ENCODE results near the gene RPS10.
"Not testable (repeated sequence)": the region's sequence is repeated elsewhere in the genome, so short reads cannot be mapped to it uniquely, and the experiment has no call there.

The RPS10 gene

DNA sequence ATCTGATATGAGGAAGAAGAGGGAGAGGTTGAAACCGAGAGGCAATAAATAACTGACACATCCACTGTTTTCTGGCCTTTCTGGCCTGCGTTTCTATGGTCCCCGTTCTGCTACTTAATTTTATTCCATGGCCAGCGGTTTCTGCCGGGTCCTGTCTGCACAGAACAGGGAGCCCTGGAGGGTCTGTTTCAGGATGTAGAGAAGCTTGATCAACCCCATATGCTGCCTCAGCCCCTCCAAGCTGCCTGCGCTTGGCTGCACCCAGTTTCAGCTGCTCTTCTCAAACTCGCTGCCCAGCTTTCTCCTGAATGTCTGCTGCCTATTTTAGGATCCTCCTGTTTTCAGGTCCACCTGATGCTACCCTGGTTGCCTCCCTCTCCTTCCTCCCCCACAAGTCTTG, 21.5 kb upstream of the RPS10 start:
- DNase-seq = no peak

DNA sequence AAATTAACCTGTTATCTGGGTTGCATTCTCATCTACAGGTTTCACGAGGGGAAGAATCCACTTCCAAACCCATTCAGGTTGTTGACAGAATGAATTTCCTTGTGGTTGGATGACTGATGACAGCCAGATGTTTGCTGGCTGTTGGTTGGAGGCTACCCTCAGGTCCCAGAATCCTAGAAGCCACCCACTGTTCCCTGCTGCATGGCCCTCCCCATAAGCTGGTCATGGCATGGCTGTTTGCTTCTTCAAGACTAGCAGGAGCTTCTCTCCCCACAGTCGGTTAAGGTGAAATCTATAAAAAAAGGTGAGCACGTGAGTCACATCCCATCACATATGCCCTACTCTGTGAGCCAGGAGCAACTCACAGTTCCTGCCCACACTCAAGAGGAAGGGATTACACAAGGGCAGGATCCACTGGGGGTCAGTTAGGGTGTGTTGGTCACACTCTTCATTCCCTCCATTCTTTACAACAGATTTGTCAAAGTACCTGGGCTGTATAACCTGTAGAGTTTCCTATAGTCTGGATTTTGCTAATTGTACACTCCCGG, 19.5 kb upstream of the RPS10 start:
- DNase-seq = no peak

- DNase-seq = no peak
Measured at GRCh38 chr6:34441526-34441925, 15.7 kb upstream of the RPS10 start.

DNA sequence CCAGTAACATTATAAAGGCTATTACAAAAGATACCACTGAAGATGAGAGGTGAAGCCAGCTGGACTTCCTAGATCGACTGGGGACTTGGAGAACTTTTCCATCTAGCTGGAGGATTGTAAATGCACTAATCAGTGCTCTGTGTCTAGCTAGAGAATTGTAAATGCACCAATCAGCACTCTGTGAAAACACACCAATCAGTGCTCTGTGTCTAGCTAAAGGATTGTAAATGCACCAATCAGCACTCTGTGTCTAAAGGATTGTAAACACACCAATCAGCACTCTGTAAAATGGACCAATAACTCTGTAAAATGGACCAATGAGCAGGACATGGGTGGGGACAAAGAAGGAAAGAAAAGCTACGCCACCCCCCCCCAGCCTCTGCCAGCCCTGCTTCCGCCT, 13.6 kb upstream of the RPS10 start:
- DNase-seq = no peak

- no peak for DNase-seq
Measured at GRCh38 chr6:34438705-34439104, 12.8 kb upstream of the RPS10 start.

- DNase-seq = no peak
Measured at GRCh38 chr6:34437644-34437970, 11.7 kb upstream of the RPS10 start.

DNA sequence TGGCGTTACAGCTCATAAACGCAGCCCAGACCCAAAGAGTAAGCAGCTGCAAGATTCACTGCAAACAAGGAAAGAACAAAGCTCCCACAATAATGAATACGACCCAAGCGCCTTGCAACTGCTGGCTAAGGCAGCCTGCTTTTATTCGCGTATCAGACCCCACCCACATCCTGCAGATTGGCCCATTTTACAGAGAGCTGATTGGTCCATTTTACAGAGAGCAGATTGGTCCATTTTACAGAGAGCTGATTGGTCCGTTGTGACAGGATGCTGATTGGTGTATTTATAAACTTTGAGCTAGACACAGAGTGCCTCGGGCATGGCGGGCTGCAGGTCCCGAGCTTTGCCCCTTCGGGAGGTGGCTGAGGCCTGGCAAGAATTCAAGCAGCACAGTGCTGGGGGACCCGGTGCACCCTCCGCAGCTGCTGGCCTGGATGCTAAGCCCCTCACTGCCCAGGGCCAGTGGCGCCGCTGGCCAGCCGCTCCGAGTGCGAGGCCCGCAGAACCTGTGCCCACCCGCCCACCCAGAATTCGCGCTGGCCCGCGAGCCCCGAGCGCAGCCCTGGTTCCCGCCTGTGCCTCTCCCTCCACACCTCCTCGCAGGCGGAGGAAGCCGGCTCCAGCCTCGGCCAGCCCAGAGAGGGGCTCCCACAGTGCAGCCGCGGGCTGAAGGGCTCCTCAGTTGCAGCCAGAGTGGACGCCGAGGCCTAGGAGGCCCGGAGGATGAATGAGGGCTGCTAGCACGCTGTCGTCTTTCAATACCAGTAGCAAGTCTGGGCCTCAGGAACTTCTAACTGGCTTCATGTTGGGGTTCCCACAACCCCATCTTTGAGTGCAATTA, 11.2 kb upstream of the RPS10 start:
- DNase-seq = no peak

- DNase-seq = no peak
Measured at GRCh38 chr6:34435916-34436315, 10.0 kb upstream of the RPS10 start.

GRCh38 chr6:34425132-34425497, 754 bp downstream of the RPS10 start:
- DNase-seq = peak; percentile 17

GRCh38 chr6:34424200-34425131, 1.4 kb downstream of the RPS10 start:
- DNase-seq = no peak

DNA sequence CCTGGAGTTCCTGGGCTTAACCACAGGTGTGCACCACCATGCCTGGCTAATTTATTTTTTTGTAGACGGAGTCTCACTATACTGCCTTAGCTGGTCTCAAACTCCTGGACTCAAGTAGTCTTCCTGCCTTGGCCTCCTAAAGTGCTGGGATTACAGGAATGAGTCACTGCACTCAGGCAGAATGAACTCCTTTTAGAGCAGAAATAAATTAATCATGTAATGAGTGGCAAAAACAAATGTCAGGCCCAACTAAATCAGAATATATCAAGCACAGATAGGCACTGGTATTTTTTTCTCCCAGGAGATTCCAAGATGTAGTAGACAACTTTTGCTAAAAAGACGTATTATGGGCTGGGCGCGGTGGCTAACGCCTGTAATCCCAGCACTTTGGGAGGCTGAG, 2.6 kb downstream of the RPS10 start:
- no peak for DNase-seq

GRCh38 chr6:34418367-34418766, 7.5 kb downstream of the RPS10 start:
- DNase-seq = no peak

DNA sequence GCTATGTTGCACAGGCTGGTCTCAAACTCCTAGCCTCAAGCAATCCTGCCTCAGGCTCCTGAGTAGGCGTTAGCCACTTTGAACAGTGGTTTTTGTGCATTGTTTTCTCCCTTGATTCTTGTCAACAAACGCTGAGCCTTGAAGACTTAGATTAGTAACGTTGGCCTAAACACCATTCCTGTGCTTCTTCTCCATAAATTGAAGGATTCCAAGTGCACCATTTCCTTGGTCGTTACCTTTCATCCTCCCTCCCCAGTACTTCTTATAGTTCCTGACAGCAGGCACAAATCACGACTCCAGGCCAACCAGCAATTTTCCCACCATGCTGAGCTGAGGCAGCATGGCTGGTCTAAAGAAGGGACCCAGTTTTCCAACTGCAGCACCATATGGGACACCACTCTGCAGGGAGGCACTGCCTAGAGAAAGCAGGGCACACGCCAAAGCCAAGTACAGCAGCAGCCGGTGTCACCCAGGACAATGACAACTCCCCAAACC, 8.9 kb downstream of the RPS10 start:
- DNase-seq = no peak

- DNase-seq = peak; percentile 55
Measured at GRCh38 chr6:34414999-34415858, 10.6 kb downstream of the RPS10 start.

DNA sequence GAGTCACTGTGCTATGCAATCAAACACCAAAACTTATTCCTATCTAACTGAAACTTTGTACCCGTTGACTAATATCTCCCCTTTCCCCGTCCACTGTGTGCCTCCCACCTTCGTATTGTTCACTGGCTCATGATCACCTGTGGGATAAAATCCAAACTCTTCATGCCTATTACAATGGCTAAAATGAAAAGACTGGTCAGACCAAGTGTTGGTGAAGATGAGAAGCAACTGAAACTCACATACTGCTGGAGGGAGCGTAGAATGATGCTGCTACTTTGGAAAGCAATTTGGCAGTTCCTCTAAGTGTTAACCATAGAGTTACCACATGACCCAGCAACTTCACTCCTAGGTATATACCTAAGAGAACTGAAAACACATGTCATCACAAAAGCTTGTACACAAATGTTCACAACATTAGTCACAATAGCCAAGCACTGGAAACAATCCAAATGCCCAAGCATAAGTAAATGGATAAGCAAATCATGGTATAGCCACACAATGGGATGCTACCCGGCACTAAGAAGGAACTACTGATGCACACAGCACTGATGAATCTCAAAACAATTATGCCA, 13.1 kb downstream of the RPS10 start:
- DNase-seq = no peak

DNA sequence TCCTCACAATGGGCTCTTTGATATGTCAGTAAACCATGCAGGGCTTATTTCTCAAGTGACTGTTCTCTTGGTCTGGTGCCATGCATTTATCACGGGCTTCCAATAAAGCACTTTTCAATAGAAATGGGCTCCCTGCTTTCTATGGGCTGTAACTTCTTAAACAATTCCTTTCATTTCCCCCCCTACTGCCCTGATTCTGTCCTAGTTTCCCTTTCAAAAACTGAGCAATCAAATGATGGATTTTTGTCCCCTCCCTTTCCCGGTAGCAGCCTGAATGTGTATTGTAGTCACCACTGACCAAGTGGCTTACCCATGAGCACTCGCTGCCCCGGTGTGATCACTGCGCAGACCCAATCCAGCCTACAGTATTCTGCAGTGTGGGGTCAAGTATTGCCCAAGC, 13.9 kb downstream of the RPS10 start:
- DNase-seq = no peak

- not testable (repeated sequence) for DNase-seq
Measured at GRCh38 chr6:34407915-34408314, 18.0 kb downstream of the RPS10 start.

DNA sequence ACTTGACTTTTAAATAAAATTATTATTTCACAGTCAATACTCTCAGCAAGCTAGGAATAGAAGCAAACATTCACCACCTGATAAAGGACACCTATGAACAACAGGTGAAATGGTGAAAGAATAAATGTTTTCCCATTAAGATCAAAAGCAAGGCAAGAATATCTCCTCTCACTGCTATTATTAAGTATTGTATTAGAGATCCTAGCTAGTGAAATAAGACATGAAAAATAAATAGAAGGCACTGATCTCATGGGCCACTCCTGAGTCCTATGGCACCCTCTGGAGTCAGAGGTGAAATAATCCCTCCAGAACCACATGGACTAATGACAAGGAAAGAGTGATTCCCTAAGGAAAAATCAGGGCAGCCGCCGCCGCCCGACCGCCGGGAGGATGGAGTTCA, 29.4 kb downstream of the RPS10 start:
- DNase-seq = no peak

DNA sequence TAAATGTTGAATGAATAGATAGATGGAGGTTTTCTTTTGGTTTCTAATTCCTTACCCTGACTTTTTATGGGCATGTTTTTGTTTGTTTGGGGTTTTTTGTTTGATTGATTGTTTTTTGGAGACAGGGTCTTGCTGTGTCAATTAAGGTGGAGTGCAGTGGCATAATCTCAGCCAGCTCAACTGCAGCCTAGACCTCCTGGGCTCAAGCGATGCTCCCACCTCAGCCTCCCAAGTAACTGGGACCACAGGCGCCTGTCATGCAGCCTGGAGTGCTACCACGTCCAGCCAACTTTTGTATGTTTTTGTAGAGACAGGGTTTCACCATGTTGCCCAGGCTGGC, 31.9 kb downstream of the RPS10 start:
- no peak for DNase-seq

DNA sequence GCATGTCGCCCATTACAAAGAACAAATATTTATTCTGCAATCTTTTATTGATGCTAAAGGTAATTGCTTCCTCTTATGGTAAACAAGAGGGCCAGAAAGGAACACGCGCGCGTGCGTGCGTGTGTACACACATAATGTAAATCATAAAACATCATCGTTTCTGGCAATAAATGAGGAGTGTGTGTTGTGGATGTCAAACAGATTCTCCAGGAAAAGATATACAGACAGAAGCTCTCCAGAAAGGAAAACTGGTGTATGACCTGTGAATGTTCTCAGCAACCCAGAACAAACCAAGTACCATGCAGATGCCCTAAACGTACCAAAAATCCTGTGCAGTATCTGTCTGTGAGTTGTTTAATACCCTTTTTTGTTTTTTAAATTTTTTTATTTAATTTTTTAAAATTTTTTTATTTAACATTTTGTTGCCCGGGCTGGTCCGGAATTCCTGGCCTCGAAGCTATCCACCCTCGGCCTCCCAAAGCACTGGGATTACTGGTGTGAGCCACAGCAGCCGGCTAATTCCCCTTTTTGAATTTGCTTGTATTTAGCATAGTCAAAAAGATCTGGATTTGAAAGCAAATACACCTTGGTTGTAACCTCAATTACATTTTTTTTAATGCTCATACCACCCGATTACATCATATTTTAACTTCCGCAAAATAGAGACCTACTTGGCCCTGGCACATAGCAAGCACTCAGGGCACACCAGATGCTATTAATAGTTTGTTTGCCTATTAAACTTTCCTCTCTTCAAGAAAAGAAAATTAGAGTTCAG, 32.5 kb downstream of the RPS10 start:
- DNase-seq = no peak

DNA sequence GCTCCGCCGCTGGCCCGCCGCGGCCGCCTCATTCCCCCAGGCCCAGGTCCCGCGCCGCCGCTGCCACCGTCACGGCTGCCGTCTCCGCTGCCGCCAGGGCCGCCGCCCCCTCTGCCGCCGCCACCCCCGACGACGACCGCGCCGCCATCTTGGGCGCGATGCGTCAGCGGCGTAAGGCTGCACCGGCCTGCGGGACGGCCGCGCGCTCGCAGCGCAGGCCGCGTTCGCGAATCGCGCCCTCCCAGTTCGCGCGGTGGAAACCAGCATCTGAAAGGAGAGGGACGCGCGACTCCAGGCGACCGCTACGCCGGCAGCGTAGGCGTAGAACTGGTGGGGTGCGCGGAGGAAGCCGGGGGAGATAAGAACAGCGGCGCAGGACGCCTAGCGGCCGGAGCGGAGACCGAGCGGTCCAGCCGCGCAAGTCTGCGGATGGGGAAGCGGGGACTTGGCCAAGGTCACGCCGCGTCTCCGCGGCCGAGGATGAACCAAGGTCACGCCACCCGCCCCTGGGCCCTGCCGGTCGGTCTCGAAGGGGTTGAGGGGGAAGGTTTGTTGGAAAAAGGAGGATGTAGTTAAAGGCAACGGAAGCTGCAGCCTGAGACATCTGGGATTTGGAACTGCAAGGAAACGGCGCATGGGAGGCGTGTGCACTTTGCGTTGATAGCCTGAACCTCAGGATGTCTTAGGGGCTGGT, 33.2 kb downstream of the RPS10 start, which contains the start of gene NUDT3:
NUDT3 (minus strand) TSS at position 173 of the 694 bp plus-strand sequence. CDS start 307 bp downstream, outside the sequence.
- DNase-seq = peak; percentile 97
